Eye (tissue), 1 donor: Measurements from ENCODE around the gene AMZ1.

Experiments
- DNase-seq: peaks from one replicate; pipeline ENCODE4 v3.0.0-alpha.2; 2015

AMZ1 gene

DNA sequence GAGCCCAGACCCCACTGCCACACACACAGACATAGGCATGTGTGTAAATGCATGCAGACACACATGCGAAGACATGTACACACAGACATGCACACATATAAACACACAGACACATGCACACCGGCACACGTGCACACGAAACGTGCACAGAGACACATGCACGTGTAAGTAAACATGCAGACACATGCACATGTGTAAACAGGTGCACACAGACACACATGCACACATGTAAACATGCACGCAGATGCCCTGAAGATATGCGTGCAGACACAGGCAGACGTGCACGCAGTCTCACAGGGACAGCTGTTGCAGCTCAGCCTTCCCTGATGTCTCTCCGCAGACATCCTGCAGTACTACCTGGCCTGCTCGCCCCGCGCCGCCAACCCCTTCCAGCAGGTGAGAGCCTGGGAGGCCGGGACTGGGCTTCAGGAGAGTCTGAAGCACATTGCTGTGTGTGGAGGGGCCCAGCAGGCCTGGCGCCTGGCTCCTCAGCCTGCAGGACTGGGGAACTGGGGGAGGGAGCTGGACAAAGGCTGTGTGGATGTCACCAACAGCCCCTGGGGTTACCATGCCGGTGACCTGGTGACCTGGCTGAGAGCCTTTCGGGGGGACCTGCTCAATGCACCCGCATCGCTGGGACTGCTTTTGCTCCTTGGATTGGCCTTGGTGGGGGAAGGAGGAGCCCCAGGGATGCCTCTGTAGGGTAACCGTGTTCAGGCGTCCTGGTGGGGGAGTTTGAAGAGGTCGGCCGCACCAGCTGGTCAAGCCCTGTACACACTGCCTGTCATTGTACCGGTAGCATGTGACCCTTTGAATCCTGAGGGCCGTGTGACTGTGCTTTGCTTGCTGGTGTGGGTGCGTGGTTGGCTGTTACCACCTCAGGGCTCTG lies 35.9 kb upstream of the AMZ1 start:
- DNase-seq, result no peak

GRCh38 chr7:2652736-2653060 lies 35.3 kb upstream of the AMZ1 start:
- DNase-seq, result no peak

- no peak for DNase-seq
Measured at GRCh38 chr7:2654059-2654458, 33.9 kb upstream of the AMZ1 start.

DNA sequence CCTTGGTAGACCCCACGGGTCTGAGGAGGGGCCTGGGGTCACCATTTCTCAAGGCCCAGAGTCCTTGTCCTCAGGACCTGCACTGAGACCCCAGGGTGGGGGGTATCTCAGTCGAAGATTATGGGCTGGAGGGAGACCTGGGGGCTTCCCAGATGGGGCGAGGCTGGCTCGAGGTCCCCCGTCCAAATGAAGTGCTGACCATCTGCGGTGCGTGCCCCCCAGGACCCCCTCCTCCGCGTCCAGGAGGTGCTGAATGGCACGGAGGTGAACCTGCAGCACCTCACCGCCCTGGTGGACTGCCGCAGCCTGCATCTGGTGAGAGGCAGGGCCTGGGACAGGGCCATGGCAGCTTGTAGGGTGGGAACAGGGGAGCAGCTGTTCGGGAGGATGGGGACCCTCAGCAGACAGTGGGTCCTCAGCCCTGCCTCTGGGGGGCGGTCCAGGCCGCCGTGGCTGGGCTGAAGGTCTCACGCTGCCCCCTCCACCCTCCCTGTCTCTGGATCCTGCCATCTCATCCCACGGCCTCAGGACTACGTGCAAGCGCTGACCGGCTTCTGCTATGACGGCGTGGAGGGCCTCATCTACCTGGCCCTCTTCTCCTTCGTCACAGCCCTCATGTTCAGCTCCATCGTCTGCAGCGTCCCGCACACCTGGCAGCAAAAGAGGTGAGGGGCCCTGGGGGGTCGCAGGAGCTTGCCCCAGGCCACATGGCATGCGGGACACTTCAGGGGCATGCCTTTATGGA lies 32.0 kb upstream of the AMZ1 start:
- DNase-seq, result no peak

- no peak for DNase-seq
Measured at GRCh38 chr7:2657208-2657607, 30.8 kb upstream of the AMZ1 start.

- DNase-seq, result no peak
Measured at GRCh38 chr7:2657920-2658671, 29.9 kb upstream of the AMZ1 start.

DNA sequence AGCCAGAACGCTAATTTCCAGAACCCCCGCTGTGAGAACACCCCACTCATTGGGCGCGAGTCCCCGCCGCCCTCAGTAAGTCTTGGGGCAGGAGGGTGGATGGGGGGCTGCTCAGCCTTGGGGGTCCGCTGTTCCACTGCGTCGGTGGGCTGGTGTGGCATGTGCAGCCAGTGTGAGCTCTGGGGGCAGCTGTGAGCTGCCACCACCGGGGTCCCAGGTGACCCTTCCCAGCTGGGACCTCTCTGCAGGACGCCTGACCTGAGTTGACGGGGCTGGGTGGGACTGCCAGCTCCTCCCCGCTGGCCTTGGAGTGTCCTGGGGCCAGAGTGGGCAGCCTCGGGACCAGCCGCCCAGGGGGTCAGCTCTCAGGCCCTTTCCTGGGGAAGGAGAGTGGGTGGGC lies 29.1 kb upstream of the AMZ1 start:
- DNase-seq, result no peak

- no peak for DNase-seq
Measured at GRCh38 chr7:2659556-2660358, 28.2 kb upstream of the AMZ1 start.

- no peak for DNase-seq
Measured at GRCh38 chr7:2660359-2661095, 27.5 kb upstream of the AMZ1 start.

- DNase-seq, result no peak
Measured at GRCh38 chr7:2661096-2661449, 26.9 kb upstream of the AMZ1 start.

- DNase-seq, result no peak
Measured at GRCh38 chr7:2661602-2662272, 26.3 kb upstream of the AMZ1 start.

- no peak for DNase-seq
Measured at GRCh38 chr7:2662273-2663120, 25.5 kb upstream of the AMZ1 start.

DNA sequence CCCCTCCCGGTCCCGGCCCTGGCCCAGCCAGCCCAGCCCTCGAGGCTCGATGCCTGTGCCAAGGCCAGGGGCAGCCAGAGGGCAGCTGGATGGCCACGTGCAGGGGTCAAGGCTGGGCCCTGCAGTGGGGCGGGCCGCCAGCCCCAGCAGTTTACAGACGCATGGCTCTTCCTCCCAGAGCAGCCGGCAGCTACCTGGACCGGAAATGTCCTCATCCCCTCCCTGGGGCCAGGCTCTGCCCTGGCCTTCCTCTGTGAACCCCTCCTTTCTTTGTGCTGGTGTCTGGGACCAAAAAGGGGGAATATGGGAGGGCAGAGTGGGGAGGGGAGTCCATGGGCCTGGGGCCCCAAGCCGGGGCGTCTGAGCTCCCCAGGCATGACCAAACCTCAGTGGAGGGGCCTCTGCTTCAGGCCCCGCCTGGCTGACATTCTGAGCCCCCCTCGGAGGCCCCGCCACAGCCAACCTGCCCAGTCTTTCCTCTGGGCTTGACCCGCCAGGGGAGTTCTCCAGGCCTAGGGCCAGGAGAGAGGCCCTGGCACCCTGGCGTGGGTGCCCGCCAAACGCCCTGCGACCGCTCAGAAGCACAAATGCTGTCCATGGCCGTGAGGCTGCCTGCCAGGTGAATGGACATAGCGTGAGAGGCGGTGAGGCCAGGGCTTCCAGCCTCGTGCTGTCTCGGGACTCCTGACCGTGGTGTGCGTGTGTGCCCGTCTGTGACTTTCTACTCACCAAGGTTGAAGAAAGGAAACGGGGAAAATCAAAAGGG lies 24.7 kb upstream of the AMZ1 start:
- no peak for DNase-seq

- no peak for DNase-seq
Measured at GRCh38 chr7:2663960-2664359, 24.0 kb upstream of the AMZ1 start.

- DNase-seq, result peak; percentile 50
Measured at GRCh38 chr7:2665359-2665791, 22.6 kb upstream of the AMZ1 start.

DNA sequence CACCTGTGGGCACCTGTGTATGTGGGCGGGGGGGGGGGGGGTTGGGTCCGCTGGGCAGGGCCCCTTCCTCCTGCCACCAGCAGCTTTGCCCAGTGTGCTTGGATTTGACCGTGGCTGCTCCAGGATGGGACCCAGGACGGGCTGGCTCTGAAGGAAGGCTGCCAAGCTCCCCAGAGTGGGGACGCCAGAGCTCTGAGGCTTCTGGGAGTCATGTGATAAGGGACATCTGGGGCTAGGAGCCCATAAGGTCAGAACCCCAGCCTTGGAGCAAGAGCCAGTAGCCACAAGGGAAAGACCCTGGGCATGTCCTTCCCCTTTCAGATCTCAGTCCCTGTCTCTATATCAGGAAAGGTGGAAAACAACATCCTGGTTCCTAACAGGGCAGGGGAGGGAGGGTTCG lies 21.8 kb upstream of the AMZ1 start:
- DNase-seq, result no peak

GRCh38 chr7:2666588-2667250 lies 21.3 kb upstream of the AMZ1 start:
- DNase-seq, result no peak

- no peak for DNase-seq
Measured at GRCh38 chr7:2667843-2668242, 20.2 kb upstream of the AMZ1 start.

GRCh38 chr7:2668401-2668800 lies 19.6 kb upstream of the AMZ1 start:
- DNase-seq, result no peak
